Hypothalamus (tissue), 51 donors: Measurements from ENCODE around the gene PYGM.

Experiments
- DNase-seq, 51 donors: peaks; one replicate each; lab custom pipeline; 2025; lab: John Stamatoyannopoulos, UW

The PYGM gene

GRCh38 chr11:64792482-64792881 lies 32.7 kb upstream of the PYGM start:
- no peak for DNase-seq

GRCh38 chr11:64791781-64792291 lies 32.1 kb upstream of the PYGM start:
- DNase-seq: no peak

DNA sequence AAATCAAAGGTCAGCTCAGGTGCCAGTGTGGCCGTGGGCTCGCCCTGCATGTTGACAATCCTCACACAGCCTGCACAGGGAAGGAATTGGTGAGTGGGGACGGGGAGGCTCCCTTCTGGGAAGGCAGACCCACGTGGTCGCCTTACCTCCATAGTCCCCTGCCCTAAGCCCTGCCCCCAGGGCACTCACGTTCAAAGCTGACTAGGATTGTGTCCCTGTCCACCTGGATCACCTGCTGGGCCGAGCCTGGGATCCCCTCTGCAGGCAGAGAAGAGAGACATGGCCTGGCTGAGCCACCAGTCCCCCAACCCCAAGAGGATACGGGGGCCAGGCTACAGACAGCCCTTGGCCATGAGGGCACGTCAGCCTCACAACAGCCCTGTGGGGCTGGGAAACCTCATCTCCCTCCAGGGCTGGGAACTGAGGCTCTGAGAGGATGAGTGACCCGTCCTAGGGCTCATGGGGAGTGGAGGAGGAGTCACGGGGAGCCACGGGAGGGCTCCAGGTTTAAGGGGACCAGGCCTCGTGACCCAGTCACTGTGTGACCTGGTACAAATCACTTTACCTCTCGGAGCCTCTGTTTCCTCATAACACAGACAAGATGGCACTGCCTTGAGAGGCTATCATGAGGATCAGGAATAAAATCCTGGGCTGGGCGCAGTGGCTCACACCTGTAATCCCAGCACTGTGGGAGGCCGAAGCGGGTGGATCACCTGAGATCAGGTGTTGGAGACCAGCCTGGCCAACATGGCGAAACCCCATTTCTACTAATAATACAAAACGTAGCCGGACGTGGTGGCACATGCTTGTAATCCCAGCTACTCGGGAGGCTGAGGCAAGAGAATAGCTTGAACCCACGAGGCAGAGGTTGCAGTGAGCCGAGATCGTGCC lies 30.7 kb upstream of the PYGM start:
- no peak for DNase-seq

- DNase-seq: no peak
Observed at GRCh38 chr11:64789331-64790204, 29.8 kb upstream of the PYGM start.

- no peak for DNase-seq
Observed at GRCh38 chr11:64788321-64789215, 28.8 kb upstream of the PYGM start.

GRCh38 chr11:64787526-64788320 lies 27.9 kb upstream of the PYGM start:
- DNase-seq: peak in 24 of 51 donors; percentile 8 to 57 (median 34)

DNA sequence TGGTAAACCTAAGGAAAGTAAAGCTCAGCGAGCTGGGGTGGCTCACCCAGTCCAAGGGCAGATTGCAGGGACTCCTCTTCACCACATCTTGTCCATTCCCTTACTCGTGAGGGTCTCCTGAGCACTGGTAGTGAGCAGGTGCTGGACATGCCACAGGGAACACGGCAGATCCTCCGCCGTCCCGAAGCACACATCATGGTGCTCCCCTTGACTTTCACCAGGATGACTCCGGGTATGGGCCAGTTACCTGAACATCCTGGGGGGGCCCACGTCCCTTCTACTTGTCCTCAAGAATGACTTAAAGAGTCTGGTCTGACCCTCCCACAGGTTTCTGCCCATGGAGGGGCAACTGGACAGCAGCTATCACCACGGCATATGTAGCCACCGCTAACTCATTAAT lies 26.5 kb upstream of the PYGM start:
- no peak for DNase-seq

DNA sequence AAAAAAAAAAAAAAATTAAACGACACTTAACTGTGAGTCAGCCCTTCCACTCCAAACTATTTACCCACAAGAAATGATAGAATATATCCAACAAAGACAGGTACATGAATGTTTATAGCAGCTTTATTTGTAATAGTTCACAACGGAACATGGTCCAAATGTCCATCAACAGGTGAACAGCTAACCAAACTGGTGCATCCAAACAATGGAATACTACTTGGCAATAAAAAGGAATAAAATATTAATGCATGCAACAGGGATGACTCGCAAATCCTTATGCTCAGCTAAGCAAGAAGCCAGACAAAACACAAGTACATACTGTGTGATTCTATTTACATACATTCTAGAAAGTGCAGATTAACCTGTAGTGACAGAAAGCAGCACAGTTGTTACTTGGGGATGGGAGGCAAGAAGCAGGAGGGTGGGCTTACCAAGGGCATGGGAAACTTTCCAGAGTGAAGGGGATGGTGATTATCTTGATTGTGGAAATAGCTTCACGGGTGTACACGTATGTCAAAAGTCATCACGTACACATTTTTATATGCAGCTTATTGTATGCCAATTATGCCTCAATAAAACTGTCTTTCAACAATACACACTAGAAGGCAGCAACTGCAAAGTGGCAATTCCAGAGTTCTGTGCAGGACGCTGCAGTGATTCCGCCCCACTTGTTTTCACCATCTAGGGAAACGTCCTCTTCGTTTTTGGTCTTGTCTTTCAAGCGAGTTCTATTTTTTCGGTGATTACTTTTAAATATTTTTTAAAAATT lies 25.2 kb upstream of the PYGM start:
- no peak for DNase-seq

- peak; percentile 91 to 100 (median 99) for DNase-seq
Observed at GRCh38 chr11:64778473-64779298, 18.9 kb upstream of the PYGM start, which contains the start of gene SF1. Gene SF1 (minus strand): TSS chr11:64778542. CDS start chr11:64778392, 150 bp downstream.

DNA sequence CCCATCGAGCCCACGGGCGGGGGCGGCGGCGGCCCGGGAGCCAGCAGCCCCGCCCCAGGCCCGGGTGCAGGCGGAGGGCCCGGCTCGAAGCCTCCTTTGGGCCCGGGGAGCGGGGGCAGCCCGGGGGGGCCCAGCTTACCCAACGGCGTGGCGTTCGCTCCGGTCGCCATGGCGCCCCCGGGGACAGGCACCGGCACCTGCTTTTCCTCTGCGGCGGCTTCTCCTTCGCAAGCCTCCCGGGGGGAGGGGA lies 18.4 kb upstream of the PYGM start:
- DNase-seq: no peak

DNA sequence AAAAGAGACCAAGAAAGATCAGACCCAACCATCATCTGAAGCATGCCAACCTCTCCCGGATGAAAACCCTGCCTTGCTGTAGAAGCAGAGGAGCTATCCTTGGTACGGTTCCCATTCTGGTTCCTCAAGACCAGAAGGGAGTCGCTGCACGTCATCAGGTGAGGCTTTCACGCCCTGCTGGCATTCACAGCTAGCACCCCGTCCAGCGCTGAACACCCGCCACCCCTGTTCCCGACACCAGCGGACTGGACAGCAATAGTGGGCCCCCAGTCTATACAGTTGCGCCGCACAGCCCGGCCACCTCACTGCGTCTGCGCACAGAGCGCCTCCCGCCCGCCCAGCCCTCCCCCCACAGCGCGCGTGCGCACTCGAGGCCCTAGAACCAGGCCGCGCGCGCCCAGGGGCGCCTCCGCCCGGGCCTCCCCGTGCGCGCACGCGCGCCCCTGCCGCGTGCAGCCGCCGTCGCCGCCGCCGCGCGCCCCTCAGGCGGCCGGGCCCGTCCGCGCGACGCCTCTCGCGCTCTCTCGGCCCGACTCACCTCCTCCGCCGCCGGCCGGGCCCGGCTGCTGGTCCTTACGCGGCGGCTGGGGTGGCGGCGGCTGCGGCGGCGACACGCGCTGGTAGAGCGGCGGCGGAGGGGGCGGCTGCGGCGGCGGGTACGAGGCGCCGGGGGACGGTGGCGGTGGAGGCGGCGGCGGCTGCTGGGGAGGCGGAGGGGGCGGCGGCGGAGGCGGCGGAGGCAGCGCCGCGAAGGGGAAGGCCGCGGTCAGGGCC lies 17.9 kb upstream of the PYGM start:
- DNase-seq: peak in 49 of 51 donors; percentile 20 to 87 (median 69)

DNA sequence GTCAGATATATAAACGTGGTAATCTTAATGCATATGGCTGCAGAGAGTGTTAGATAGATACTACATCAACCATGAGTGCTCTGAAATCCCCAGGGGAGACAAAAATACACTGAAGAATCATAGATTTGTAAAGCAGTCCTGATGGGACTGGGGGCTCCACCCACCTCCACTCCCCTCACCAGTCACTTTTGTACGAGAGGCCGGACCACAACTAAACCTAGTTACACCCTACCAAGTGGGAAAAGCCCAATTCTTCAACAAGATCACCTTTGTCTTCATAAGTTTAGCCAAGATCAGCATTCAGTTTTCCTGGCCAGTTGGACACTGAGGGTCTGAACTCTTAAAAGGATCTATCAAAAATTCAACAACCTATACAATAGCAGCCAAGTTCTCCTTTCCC lies 17.1 kb upstream of the PYGM start:
- no peak for DNase-seq

- no peak for DNase-seq
Observed at GRCh38 chr11:64776425-64776824, 16.7 kb upstream of the PYGM start.

- no peak for DNase-seq
Observed at GRCh38 chr11:64774144-64774543, 14.4 kb upstream of the PYGM start.

GRCh38 chr11:64772303-64773018 lies 12.7 kb upstream of the PYGM start:
- DNase-seq: no peak

- DNase-seq: no peak
Observed at GRCh38 chr11:64771861-64772260, 12.1 kb upstream of the PYGM start.

- no peak for DNase-seq
Observed at GRCh38 chr11:64770120-64770519, 10.3 kb upstream of the PYGM start.
